HG02943 (cell line): ENCODE data around the gene TRIM22.

Experiments used
- ATAC-seq: cut with Tn5 transposase; IDR thresholded peaks from one replicate; pipeline ENCODE4 v1.9.1; 2021; ENCODE audit warnings: mild to moderate bottlenecking, low read depth, moderate library complexity; ENCODE audit not compliant: unreplicated experiment

The TRIM22 gene

DNA sequence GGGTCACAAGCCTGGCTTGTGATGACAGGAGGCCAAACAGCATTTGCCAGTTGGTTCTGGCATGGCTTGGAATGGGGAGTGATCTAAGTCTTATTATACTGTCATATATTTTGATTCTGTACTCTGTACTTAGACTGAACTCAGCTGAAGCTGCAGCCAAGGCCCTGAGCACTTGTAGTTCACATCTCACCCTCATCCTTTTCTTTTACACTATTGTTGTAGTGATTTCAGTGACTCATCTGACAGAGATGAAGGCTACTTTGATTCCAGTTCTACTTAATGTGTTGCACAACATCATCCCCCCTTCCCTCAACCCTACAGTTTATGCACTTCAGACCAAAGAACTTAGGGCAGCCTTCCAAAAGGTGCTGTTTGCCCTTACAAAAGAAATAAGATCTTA is 47.5 kb downstream of the TRIM22 start:
- ATAC-seq, result no peak

DNA sequence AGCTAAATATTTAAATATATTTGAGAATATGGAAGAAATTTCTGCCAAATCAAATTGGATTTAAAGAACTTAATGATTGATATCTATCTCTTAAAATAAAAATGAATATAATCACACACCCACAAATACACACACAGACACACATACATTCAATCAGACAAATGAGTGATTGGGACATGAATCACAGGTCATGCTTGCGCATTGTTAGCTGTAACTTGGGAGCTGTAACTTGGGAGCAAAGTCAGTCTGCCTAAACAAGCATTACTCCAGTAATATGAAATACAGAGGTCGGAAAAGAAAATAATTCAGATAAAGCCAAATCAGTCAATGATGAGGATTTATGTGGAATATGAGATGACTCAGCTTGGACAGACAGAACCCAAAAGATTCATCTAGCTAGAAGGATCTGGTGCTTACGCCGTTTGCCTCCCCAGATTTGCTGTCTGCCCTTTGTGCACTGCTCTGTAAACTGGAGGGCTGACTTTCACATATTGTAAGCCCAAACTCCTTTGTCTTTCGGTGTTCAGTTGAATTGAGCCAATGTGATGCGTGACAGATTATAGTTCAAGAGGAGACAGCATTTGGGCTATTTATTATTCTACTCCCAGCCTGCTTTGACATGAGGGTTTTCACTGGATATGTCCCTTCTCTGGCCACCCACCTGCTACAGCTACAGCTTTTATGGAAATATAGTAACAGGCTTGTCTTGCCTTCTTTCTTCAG is 48.2 kb downstream of the TRIM22 start:
- no peak for ATAC-seq

GRCh38 chr11:5738431-5738830 is 48.8 kb downstream of the TRIM22 start:
- no peak for ATAC-seq

GRCh38 chr11:5746614-5747013 is 57.0 kb downstream of the TRIM22 start:
- no peak for ATAC-seq

DNA sequence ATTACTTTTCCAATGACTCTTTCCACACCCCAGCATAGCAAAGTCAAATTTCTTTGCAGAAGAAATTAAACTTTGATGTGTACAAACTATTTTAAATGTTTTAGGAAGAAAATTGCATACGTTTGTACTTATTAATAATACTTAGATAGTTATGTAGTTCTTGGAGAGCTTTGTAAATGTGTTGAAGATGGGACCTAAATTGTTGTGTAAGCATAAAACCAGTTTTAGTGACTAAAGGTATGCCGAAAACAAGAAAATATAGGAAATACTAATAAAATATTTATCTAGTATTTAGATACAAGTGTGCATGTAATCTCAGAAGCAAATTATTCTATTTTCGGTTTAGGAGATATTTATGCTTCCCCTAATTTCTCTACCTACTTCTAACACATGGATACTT is 60.2 kb downstream of the TRIM22 start:
- ATAC-seq, result no peak

DNA sequence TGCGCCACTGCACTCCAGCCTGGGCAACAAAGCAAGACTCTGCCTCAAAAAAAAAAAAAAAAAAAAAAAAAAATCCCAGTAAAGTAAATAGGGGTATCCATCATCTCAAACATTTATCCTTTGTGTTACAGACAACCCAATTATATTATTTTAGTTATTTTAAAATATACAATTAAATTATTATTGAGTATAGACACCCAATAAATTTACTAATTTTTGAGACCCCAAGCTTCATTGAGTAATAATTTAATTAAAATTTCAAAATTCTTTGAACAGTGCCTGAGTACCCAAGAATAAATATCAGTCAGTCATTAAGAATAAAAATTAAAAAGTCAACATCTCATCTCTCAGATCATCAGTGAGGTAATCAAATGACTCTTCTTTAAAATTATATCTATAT is 64.4 kb downstream of the TRIM22 start, which contains the start of gene OR52N4:
TSS of gene OR52N4 (plus strand) at position 301 of the 400 bp plus-strand sequence. CDS start 498 bp downstream, outside the sequence.
- no peak for ATAC-seq
